Heart right ventricle (tissue), 16 donors: ENCODE data around the gene MASP1. TPM values are rescaled to one million over a fixed set of nuclear protein-coding genes. Genes with fewer than 3 reads are reported as not detected.

Experiments
- ATAC-seq, 8 donors: fragments of 200-7000 bp; cut with Tn5 transposase; one replicate each; pipeline ENCODE4 v1.9.1; 2020; ENCODE audit warnings: mild to moderate bottlenecking in 8 of 8, moderate library complexity in 8 of 8, moderate number of reproducible peaks in 1 of 8
- DNase-seq, 2 donors: peaks; one replicate each; pipeline ENCODE4 v3.0.0-alpha.2; 2020
- H3K27ac ChIP-seq, 10 donors: fragments of 200-600 bp; sonication (generic) in 2 of 10; one replicate each; pipeline versions ENCODE4 v1.5.0 to v1.8.0; 2020 to 2022; ENCODE audit warnings: mild to moderate bottlenecking in 3 of 10
- H3K27me3 ChIP-seq, 7 donors: fragments of 200-600 bp; one replicate each; pipeline ENCODE4 v1.8.0; 2021 to 2022; ENCODE audit warnings: mild to moderate bottlenecking in 2 of 7
- H3K36me3 ChIP-seq, 9 donors: fragments of 200-600 bp; sonication (generic) in 1 of 9; one replicate each; pipeline versions ENCODE4 v1.5.0 to v1.8.0; 2020 to 2022; ENCODE audit warnings: mild to moderate bottlenecking in 2 of 9
- H3K4me1 ChIP-seq, 9 donors: fragments of 200-600 bp; sonication (generic) in 1 of 9; one replicate each; pipeline versions ENCODE4 v1.5.0 to v1.8.0; 2020 to 2022; ENCODE audit warnings: mild to moderate bottlenecking in 4 of 9
- H3K4me3 ChIP-seq, 10 donors: fragments of 200-600 bp; sonication (generic) in 2 of 10; one replicate each; pipeline versions ENCODE4 v1.5.0 to v1.8.0; 2020 to 2022; ENCODE audit warnings: mild to moderate bottlenecking in 7 of 10, moderate library complexity in 2 of 10
- H3K9me3 ChIP-seq, 11 donors: fragments of 200-600 bp in 10 of 11; sonication (generic) in 2 of 11; one replicate each; pipeline versions ENCODE4 v1.5.0 to v1.8.0; 2013 to 2022; ENCODE audit warnings: mild to moderate bottlenecking in 2 of 11, control low read depth in 1 of 11, moderate library complexity in 1 of 11
- WGBS, 2 donors: extraction: QIAGEN DNeasy Blood & Tissue Kit; methylation state at CpG; one replicate each; pipeline ENCODE4 v1.1.7; 2013; ENCODE audit warnings: inconsistent platforms in 1 of 2; 5-methylcytosine and 5-hydroxymethylcytosine counted together
- intact Hi-C, 10 donors: fragments of 100-400 bp; cut with DNase I; formaldehyde crosslinking; loops; one replicate each; pipeline versions ENCODE4 v1.11.1 to v1.14.2; 2022
- polyA plus RNA-seq, 2 donors: library from polyadenylated mRNA; stranded (reverse); fragments of 200-250 nt; gene quantifications; one replicate each; pipeline ENCODE4 v1.2.3, GENCODE V29; 2013
- total RNA-seq, 10 donors: library from RNA; stranded (reverse); fragmentation: NEBNext Ultra II Directional in 3 of 10; extraction: Animal tissue kit (Norgen Biotek cat#: 25700) in 3 of 10; gene quantifications; one replicate each; pipeline versions ENCODE4 v1.2.1 to v1.2.4, GENCODE V29; 2021 to 2023
- TF ChIP-seq, protein P1 (sequence below), 9 donors: fragments of 200-600 bp; sonication (generic) in 2 of 9; IDR thresholded peaks; one replicate each; pipeline versions ENCODE4 v1.5.0 to v1.8.0; 2021 to 2022; ENCODE audit warnings: antibody characterized with exemption in 9 of 9, mild to moderate bottlenecking in 5 of 9, moderate library complexity in 1 of 9
- donor health status: Arrhythmogenic right ventricular cardiomyopathy.
- donor health status: ischemic (EF 13 %, LVEDD 7.1; RV severe dilation, severe dysfunction).
- donor health status: healthy with polysubstance abuse.
- donor health status: DM: no; HTN: yes; CAD: no.
- donor health status: DM: no; HTN: no; CAD: no.
- donor health status: ischemic (EF 25% LVEDD 6.9; RV normal size, moderate dysfunction).
- donor health status: ischemic (EF 25% LVEDD 5.7; RV mildly dilated, moderate dysfunction).
- donor health status: healthy.
- donor health status: DM: yes; HTN: yes; CAD: no.
- donor health status: Ischemic cardiomyopathy.
- donor health status: ischemic (EF 35%, LVEDD 5.7; RV mildly dilated, moderate dysfunction).
- donor health status: nonischemic (EF 11% LVEDD 7.7; RV severe dilation, severe dysfunction).
- donor health status: DM: yes; HTN: yes; CAD: no.
- donor health status: PGD.
- donor health status: ischemic (EF 29% LVEDD 5.4; RV normal size, mild dysfunction).
- donor health status: nonischemic (EF 23%, LVEDD 6.1; RV moderate dilation, normal function).

MASP1 gene
- total and polyA plus RNA-seq, 12 donors = 51.5 to 274 (median 211) TPM

DNA sequence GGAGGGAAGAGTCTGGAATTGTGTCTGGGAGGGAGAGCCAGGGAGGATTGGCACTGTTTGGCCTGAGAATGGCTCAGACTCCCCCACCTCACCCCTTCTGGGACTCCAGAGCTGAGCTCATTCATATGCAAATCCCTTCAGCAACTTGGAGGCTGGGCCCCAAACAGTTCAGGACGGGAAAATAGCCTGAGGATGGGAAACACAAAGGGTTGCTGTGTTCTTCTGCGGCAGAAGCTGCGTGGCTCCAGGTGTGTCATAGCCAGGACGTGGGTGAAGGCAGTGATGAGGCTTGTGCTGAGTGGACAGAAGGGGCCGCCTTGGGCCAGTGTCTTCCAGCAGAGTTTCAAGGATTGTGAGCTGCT, 16.6 kb downstream of the MASP1 start:
- H3K9me3 ChIP-seq = peaks cover 0 to 6% (median 0%) of the 10 kb centered on the region in 11 donors
- peak in 1 of 8 donors; percentile 46 for ATAC-seq
- peaks cover 0 to 19% (median 0%) of the 10 kb centered on the region in 9 donors for H3K36me3 ChIP-seq
- intact Hi-C loops = no loop called here
- TF ChIP-seq, protein P1, sequence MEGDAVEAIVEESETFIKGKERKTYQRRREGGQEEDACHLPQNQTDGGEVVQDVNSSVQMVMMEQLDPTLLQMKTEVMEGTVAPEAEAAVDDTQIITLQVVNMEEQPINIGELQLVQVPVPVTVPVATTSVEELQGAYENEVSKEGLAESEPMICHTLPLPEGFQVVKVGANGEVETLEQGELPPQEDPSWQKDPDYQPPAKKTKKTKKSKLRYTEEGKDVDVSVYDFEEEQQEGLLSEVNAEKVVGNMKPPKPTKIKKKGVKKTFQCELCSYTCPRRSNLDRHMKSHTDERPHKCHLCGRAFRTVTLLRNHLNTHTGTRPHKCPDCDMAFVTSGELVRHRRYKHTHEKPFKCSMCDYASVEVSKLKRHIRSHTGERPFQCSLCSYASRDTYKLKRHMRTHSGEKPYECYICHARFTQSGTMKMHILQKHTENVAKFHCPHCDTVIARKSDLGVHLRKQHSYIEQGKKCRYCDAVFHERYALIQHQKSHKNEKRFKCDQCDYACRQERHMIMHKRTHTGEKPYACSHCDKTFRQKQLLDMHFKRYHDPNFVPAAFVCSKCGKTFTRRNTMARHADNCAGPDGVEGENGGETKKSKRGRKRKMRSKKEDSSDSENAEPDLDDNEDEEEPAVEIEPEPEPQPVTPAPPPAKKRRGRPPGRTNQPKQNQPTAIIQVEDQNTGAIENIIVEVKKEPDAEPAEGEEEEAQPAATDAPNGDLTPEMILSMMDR (IDR thresholded peaks at IDR 0.05) = no peak
- DNase-seq = no peak
- H3K4me3 ChIP-seq = no peak overlapping the region
- 54 to 65% methylated on average over 5 of the region's 5 CpGs for WGBS, 2 donors
- peaks cover 0 to 16% (median 0%) of the 10 kb centered on the region in 9 donors for H3K4me1 ChIP-seq
- no peaks in the 10 kb centered on the region for H3K27me3 ChIP-seq
- H3K27ac ChIP-seq = no peak overlapping the region

DNA sequence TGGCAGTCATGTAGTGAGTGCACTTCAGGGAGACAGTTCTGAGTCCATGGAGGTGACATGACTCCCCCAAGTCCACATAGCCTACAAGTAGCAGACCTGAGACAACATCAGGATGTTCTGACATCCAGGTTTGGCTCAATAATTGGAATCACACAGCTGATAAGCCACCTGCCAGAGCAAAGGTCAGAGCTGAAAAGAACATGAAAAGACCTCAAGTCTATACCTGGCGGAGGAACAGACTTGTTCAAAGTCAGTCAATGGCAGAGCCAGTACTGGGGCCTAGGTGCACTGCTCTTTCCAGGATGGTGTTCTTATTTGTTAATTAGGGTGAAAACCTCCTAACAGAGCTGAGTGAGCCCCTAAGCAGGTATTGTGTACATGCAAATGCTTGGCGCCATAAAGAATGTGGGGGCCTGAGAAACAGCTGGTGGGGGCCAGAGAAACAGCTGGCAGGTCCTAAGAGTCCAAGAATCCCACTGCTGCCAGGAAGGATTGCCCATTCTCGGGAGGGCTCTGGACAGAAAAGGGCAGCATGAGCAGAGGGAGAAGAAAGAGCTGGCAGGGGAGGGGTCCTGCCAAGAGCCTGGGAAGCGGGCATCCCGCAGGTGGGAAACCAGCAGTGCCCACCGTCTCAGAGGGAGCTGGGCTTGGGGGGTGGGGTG, 17.1 kb downstream of the MASP1 start:
- intact Hi-C loops = no loop called here
- WGBS, 2 donors = 87 to 91% methylated on average over 6 of the region's 6 CpGs
- TF ChIP-seq, protein P1 (IDR thresholded peaks at IDR 0.05) = no peak
- H3K27me3 ChIP-seq = no peaks in the 10 kb centered on the region
- H3K36me3 ChIP-seq = peaks cover 0 to 24% (median 4%) of the 10 kb centered on the region in 9 donors
- peak in 1 of 8 donors; percentile 14 for ATAC-seq
- no peak for DNase-seq
- H3K9me3 ChIP-seq = peaks cover 0 to 11% (median 4%) of the 10 kb centered on the region in 11 donors
- H3K4me1 ChIP-seq = peaks cover 0 to 16% (median 0%) of the 10 kb centered on the region in 9 donors
- no peak overlapping the region for H3K4me3 ChIP-seq
- no peak overlapping the region for H3K27ac ChIP-seq

DNA sequence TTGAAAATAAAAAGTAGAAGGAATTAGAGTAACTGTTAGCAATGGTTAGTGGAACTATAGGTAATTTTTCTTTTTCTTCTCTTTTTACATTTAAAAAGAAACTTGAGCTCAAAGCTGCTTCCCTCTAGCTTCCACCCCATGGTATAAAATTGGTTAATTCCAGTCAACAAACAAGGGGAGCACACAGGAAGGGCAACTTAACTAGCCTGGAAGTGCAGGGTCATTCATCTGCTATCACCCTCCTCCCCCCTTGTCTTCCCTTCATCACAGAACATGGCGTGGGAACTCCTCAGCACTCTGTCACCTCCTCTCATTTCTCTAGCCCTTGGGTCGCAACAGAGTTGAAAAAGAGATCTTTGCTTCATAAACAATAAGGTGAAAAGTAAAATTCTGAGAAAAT, 20.0 kb downstream of the MASP1 start:
- H3K36me3 ChIP-seq = peaks cover 0 to 34% (median 7%) of the 10 kb centered on the region in 9 donors
- intact Hi-C loops = no loop called here
- WGBS, 2 donors = 61 to 69% methylated on average over 2 of the region's 2 CpGs
- peaks cover 0 to 6% (median 0%) of the 10 kb centered on the region in 9 donors for H3K4me1 ChIP-seq
- DNase-seq (no peak), ATAC-seq (no peak)
- no peaks in the 10 kb centered on the region for H3K27me3 ChIP-seq
- H3K9me3 ChIP-seq = peaks cover 0 to 23% (median 8%) of the 10 kb centered on the region in 11 donors
- H3K4me3 ChIP-seq = no peak overlapping the region
- H3K27ac ChIP-seq = no peak overlapping the region
- TF ChIP-seq, protein P1 (IDR thresholded peaks at IDR 0.05) = no peak

DNA sequence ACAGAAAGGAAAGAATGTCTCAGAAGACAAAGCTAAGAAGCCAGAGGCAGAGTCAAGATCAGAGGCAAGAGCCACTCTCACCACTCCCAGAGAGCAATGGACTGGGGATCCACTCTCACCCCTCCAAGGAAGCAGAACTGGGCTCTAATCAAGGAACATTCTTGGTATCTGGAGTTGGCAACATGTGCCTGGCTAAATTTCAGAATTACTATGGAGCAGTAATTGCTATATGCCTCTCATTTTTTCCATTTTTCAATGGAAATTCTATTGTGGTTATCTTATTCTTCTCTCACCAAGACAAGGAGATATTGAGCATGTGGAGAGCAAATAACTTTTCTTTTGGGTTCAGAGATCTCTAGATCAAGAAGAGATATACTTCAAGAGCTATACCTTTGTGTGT, 22.1 kb downstream of the MASP1 start:
- no peak for DNase-seq
- H3K4me3 ChIP-seq = no peak overlapping the region
- H3K4me1 ChIP-seq = peaks cover 4 to 20% (median 15%) of the 10 kb centered on the region in 9 donors
- intact Hi-C loops = no loop called here
- TF ChIP-seq, protein P1 (IDR thresholded peaks at IDR 0.05) = no peak
- no peak for ATAC-seq
- no peaks in the 10 kb centered on the region for H3K27me3 ChIP-seq
- H3K36me3 ChIP-seq = peaks cover 0 to 34% (median 7%) of the 10 kb centered on the region in 9 donors
- H3K27ac ChIP-seq = no peak overlapping the region
- peaks cover 0 to 23% (median 8%) of the 10 kb centered on the region in 11 donors for H3K9me3 ChIP-seq
